GM21447 (cell line): Measurements from ENCODE around the gene SLMAP.
"Not testable (repeated sequence)": the region's sequence is repeated elsewhere in the genome, so short reads cannot be mapped to it uniquely, and the experiment has no call there.

Experiments
- ATAC-seq: cut with Tn5 transposase; IDR thresholded peaks from one replicate; pipeline ENCODE4 v1.9.1; 2021; ENCODE audit not compliant: unreplicated experiment

Gene SLMAP

GRCh38 chr3:57793737-57794187 lies 37.7 kb downstream of the SLMAP start:
- ATAC-seq, result no peak

- no peak for ATAC-seq
These were observed 38.4 kb downstream of the SLMAP start for GRCh38 chr3:57794501-57794900.

- no peak for ATAC-seq
These were observed 38.8 kb downstream of the SLMAP start for GRCh38 chr3:57794951-57795350.

GRCh38 chr3:57796261-57796660 lies 40.2 kb downstream of the SLMAP start:
- no peak for ATAC-seq

- no peak for ATAC-seq
These were observed 41.8 kb downstream of the SLMAP start for GRCh38 chr3:57797701-57798487.

- no peak for ATAC-seq
These were observed 47.6 kb downstream of the SLMAP start for GRCh38 chr3:57803647-57804081.

- no peak for ATAC-seq
These were observed 49.2 kb downstream of the SLMAP start for GRCh38 chr3:57805266-57805665.

- no peak for ATAC-seq
These were observed 49.6 kb downstream of the SLMAP start for GRCh38 chr3:57805674-57806073.

GRCh38 chr3:57806195-57806594 lies 50.1 kb downstream of the SLMAP start:
- not testable (repeated sequence) for ATAC-seq

- no peak for ATAC-seq
These were observed 53.0 kb downstream of the SLMAP start for GRCh38 chr3:57808961-57809608.

- ATAC-seq, result no peak
These were observed 53.5 kb downstream of the SLMAP start for GRCh38 chr3:57809609-57809968.

- ATAC-seq, result no peak
These were observed 53.9 kb downstream of the SLMAP start for GRCh38 chr3:57810048-57810447.

- no peak for ATAC-seq
These were observed 54.5 kb downstream of the SLMAP start for GRCh38 chr3:57810471-57811137.

GRCh38 chr3:57815036-57815435 lies 58.9 kb downstream of the SLMAP start:
- no peak for ATAC-seq

GRCh38 chr3:57816471-57817095 lies 60.5 kb downstream of the SLMAP start:
- ATAC-seq, result no peak

- no peak for ATAC-seq
These were observed 62.7 kb downstream of the SLMAP start for GRCh38 chr3:57818772-57819171.

- ATAC-seq, result no peak
These were observed 64.4 kb downstream of the SLMAP start for GRCh38 chr3:57820479-57820878.

GRCh38 chr3:57821765-57822164 lies 65.7 kb downstream of the SLMAP start:
- no peak for ATAC-seq

GRCh38 chr3:57822686-57823085 lies 66.6 kb downstream of the SLMAP start:
- no peak for ATAC-seq

- no peak for ATAC-seq
These were observed 69.0 kb downstream of the SLMAP start for GRCh38 chr3:57825116-57825515.

- ATAC-seq, result no peak
These were observed 70.3 kb downstream of the SLMAP start for GRCh38 chr3:57826245-57826951.
